ENCODE measurements around the gene FOXO3.

Gene FOXO3

GRCh38 chr6:108560463-108561308 lies at the start of gene FOXO3:
Gene FOXO3, plus strand, starts transcription at chr6:108560917. Its CDS starts 292 bp downstream, at chr6:108561209.
- Histone ChIP-seq H3K36me3 (ENCODE audit: control insufficient read depth, insufficient read depth, low read length) (no peaks in the 10 kb centered on the region; the same call in 1 of the 2 replicates), H3K4me3 (replicated peaks; ENCODE audit: low read depth, low read length) (peak within 1 kb of the TSS; percentile 92), H3K27me3 (replicated peaks; ENCODE audit: control insufficient read depth, insufficient read depth, low read length) (no peaks in the 10 kb centered on the region; the same call in 1 of the 2 replicates)
- no peak for TF ChIP-seq CTCF (IDR thresholded peaks at IDR 0.05; ENCODE audit: insufficient read depth, low read length, poor library complexity, severe bottlenecking)
- DNase-seq (ENCODE audit: extremely low read depth, insufficient read length), result peak; percentile 82

GRCh38 chr6:108518714-108519576 lies 41.8 kb upstream of the FOXO3 start:
- Histone ChIP-seq H3K36me3 (ENCODE audit: control insufficient read depth, insufficient read depth, low read length) (no peaks in the 10 kb centered on the region), H3K27me3 (replicated peaks; ENCODE audit: control insufficient read depth, insufficient read depth, low read length) (no peaks in the 10 kb centered on the region)
- peak; percentile 52 for TF ChIP-seq CTCF (IDR thresholded peaks at IDR 0.05; ENCODE audit: insufficient read depth, low read length, poor library complexity, severe bottlenecking)

GRCh38 chr6:108521616-108522107 lies 39.1 kb upstream of the FOXO3 start:
- Histone ChIP-seq H3K27me3 (replicated peaks; ENCODE audit: control insufficient read depth, insufficient read depth, low read length) (no peaks in the 10 kb centered on the region), H3K4me3 (replicated peaks; ENCODE audit: low read depth, low read length) (no peak overlapping the region), H3K36me3 (ENCODE audit: control insufficient read depth, insufficient read depth, low read length) (no peaks in the 10 kb centered on the region)
- TF ChIP-seq CTCF (IDR thresholded peaks at IDR 0.05; ENCODE audit: insufficient read depth, low read length, poor library complexity, severe bottlenecking), result no peak
- DNase-seq (ENCODE audit: extremely low read depth, insufficient read length), result no peak

More at GRCh38 chr6:108518714-108519576, 41.8 kb upstream of the FOXO3 start:
- no peak overlapping the region for H3K4me3 ChIP-seq (replicated peaks; ENCODE audit: low read depth, low read length)
- DNase-seq (ENCODE audit: extremely low read depth, insufficient read length), result no peak

- TF ChIP-seq CTCF (IDR thresholded peaks at IDR 0.05; ENCODE audit: insufficient read depth, low read length, poor library complexity, severe bottlenecking), result no peak
- H3K36me3 ChIP-seq (ENCODE audit: control insufficient read depth, insufficient read depth, low read length), result no peaks in the 10 kb centered on the region
- H3K27me3 ChIP-seq (replicated peaks; ENCODE audit: control insufficient read depth, insufficient read depth, low read length), result no peaks in the 10 kb centered on the region
- no peak for DNase-seq (ENCODE audit: extremely low read depth, insufficient read length)
- H3K4me3 ChIP-seq (replicated peaks; ENCODE audit: low read depth, low read length), result no peak overlapping the region
Observed at GRCh38 chr6:108523697-108524096, 37.0 kb upstream of the FOXO3 start.

GRCh38 chr6:108524528-108525248 lies 36.0 kb upstream of the FOXO3 start:
- H3K36me3 ChIP-seq (ENCODE audit: control insufficient read depth, insufficient read depth, low read length), result no peaks in the 10 kb centered on the region
- H3K27me3 ChIP-seq (replicated peaks; ENCODE audit: control insufficient read depth, insufficient read depth, low read length), result no peaks in the 10 kb centered on the region
- TF ChIP-seq CTCF (IDR thresholded peaks at IDR 0.05; ENCODE audit: insufficient read depth, low read length, poor library complexity, severe bottlenecking), result no peak
- DNase-seq (ENCODE audit: extremely low read depth, insufficient read length), result no peak
- H3K4me3 ChIP-seq (replicated peaks; ENCODE audit: low read depth, low read length), result no peak overlapping the region
